ENCODE results near the gene RAB7A.

DNA sequence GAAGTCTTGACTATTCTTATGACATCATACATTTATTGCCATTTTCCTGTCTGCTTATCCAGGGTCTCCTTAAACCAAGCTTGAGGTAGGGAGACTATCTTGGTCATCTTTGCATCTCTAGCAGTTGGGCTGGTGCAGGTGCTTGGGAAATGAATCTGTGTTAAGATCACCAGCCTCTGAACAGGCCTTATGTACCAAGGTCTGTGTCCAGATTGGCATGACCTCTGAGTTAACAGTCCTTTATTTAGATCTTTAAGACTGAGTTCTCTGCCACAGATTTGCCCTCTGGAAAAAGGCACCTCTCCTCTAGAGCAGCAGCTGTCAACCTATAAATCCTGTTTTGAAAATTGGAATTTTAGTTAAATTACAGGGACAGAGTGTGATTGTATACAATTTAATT lies 35.4 kb downstream of the RAB7A start:
- no peak for TF ChIP-seq EGR1 (IDR thresholded peaks at IDR 0.05; ENCODE audit: low read depth)
- TF ChIP-seq, protein P1, sequence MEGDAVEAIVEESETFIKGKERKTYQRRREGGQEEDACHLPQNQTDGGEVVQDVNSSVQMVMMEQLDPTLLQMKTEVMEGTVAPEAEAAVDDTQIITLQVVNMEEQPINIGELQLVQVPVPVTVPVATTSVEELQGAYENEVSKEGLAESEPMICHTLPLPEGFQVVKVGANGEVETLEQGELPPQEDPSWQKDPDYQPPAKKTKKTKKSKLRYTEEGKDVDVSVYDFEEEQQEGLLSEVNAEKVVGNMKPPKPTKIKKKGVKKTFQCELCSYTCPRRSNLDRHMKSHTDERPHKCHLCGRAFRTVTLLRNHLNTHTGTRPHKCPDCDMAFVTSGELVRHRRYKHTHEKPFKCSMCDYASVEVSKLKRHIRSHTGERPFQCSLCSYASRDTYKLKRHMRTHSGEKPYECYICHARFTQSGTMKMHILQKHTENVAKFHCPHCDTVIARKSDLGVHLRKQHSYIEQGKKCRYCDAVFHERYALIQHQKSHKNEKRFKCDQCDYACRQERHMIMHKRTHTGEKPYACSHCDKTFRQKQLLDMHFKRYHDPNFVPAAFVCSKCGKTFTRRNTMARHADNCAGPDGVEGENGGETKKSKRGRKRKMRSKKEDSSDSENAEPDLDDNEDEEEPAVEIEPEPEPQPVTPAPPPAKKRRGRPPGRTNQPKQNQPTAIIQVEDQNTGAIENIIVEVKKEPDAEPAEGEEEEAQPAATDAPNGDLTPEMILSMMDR (IDR thresholded peaks at IDR 0.05 in 2 of 3, conservative IDR thresholded peaks at IDR 0.05 in 1 of 3; ENCODE audit: borderline replicate concordance in 1 of 3, insufficient read depth in 1 of 3, low read depth in 2 of 3, low read length in 2 of 3), result no peak
- TF ChIP-seq, protein P2, sequence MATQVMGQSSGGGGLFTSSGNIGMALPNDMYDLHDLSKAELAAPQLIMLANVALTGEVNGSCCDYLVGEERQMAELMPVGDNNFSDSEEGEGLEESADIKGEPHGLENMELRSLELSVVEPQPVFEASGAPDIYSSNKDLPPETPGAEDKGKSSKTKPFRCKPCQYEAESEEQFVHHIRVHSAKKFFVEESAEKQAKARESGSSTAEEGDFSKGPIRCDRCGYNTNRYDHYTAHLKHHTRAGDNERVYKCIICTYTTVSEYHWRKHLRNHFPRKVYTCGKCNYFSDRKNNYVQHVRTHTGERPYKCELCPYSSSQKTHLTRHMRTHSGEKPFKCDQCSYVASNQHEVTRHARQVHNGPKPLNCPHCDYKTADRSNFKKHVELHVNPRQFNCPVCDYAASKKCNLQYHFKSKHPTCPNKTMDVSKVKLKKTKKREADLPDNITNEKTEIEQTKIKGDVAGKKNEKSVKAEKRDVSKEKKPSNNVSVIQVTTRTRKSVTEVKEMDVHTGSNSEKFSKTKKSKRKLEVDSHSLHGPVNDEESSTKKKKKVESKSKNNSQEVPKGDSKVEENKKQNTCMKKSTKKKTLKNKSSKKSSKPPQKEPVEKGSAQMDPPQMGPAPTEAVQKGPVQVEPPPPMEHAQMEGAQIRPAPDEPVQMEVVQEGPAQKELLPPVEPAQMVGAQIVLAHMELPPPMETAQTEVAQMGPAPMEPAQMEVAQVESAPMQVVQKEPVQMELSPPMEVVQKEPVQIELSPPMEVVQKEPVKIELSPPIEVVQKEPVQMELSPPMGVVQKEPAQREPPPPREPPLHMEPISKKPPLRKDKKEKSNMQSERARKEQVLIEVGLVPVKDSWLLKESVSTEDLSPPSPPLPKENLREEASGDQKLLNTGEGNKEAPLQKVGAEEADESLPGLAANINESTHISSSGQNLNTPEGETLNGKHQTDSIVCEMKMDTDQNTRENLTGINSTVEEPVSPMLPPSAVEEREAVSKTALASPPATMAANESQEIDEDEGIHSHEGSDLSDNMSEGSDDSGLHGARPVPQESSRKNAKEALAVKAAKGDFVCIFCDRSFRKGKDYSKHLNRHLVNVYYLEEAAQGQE (IDR thresholded peaks at IDR 0.05; ENCODE audit: low read depth), result no peak
- no peak for TF ChIP-seq EZH2 (IDR thresholded peaks at IDR 0.05)
- TF ChIP-seq POLR2A (IDR thresholded peaks at IDR 0.05; ENCODE audit: borderline replicate concordance, extremely low read depth, insufficient read depth, insufficient read length), result no peak
- TF ChIP-seq TCF7L2 (IDR thresholded peaks at IDR 0.05; ENCODE audit: borderline replicate concordance, extremely low read depth, insufficient read depth, insufficient read length), result no peak
- TF ChIP-seq, protein P3, sequence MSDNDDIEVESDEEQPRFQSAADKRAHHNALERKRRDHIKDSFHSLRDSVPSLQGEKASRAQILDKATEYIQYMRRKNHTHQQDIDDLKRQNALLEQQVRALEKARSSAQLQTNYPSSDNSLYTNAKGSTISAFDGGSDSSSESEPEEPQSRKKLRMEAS (IDR thresholded peaks at IDR 0.05), result no peak
- no peak for TF ChIP-seq EZH2phosphoT487 (IDR thresholded peaks at IDR 0.05; ENCODE audit: borderline replicate concordance)
- no peak for TF ChIP-seq CEBPB (IDR thresholded peaks at IDR 0.05; ENCODE audit: low read depth)
- no peak for TF ChIP-seq RAD21 (IDR thresholded peaks at IDR 0.05; ENCODE audit: low read depth)
- TF ChIP-seq POLR2AphosphoS5 (IDR thresholded peaks at IDR 0.05; ENCODE audit: low read depth, low read length), result no peak
- no peak for TF ChIP-seq FOSL1 (IDR thresholded peaks at IDR 0.05; ENCODE audit: low read depth)

All from HCT116 (cell line).